ENCODE measurements around the gene PLEKHA3.
"Not testable (repeated sequence)": the region's sequence is repeated elsewhere in the genome, so short reads cannot be mapped to it uniquely, and the experiment has no call there.

Gene PLEKHA3

DNA sequence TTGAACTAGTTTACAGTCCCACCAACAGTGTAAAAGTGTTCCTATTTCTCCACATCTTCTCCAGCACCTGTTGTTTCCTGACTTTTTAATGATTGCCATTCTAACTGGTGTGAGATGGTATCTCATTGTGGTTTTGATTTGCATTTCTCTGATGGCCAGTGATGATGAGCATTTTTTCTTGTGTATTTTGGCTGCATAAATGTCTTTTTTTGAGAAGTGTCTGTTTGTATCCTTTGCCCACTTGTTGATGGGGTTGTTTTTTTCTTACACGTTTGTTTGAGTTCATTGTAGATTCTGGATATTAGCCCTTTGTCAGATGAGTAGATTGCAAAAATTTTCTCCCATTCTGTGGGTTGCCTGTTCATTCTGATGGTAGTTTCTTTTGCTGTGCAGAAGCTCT lies 45.2 kb downstream of the PLEKHA3 start:
- DNase-seq, result not testable (repeated sequence)

DNA sequence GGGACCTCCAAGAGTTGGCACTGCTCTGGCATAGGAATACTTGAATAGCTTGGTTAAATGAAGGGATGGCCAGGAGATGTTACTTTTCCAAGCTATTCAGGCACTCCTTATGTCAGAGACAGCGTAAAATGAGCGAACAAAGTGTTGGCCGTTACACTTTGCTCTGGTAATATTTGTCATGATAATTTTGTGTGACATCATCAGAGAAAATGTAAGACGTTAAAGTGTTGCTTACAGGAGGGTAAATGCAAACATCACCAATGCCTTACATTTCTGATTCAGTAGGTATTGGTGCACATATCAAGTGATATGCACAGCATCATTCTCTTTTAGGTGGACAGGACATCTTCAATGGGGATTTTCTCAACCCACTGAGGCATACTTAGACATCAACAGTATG lies 46.0 kb downstream of the PLEKHA3 start:
- DNase-seq, result no peak

DNA sequence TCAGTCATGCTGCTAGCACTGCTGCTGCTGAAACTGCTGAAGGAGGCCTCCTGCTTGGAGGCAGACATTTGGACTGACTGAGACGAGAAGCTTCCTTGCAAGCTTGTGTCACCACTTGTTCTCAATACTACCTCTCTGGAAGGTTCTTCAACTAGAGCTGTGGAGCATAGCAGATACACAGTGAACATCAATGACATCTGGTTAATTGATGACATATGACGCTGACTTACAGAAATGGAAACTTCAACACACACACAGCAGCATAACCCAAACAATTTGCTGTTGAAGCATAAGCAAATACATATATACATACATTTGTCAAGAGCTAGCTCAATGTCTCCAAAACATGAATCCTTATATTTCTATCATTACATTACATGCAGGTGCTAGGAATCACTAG lies 47.3 kb downstream of the PLEKHA3 start:
- DNase-seq, result no peak

DNA sequence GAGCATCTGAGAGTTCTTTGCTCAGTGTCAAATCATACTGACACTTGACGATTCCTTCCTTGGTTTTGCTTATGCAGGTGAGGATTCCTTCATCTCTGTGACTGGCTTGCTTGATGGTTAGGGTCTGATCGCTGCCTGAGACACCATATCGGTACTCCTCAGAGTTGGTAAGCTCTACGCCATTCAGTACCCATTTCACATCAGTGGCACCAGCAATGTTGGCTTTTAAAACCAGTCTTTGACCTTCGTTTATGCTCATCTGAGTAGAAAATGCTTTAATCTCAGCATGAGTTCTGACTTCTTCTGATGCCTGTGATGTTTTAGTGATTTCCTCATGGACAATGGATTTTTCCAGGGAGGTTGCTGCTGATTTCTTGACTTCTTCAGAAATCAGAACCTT lies 48.4 kb downstream of the PLEKHA3 start:
- no peak for DNase-seq

DNA sequence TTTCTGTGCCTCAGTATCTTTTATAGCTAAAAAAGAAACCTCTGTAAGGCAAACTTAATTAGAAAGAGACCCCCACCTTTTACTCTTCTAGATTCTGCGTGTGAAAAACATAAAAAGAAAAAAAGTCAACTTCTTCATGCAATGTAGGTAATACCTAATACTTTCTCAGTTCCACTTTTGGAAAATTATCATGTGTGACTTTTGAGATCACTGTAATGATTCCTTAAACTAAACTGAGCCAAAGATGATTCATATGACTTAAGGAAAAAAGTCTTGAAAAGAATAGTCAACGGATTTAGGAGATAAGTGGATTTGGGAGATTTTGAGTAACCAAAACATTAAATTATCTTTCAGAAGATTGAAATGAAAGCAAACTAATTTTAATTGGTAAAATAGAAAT lies 48.9 kb downstream of the PLEKHA3 start:
- DNase-seq, result no peak

DNA sequence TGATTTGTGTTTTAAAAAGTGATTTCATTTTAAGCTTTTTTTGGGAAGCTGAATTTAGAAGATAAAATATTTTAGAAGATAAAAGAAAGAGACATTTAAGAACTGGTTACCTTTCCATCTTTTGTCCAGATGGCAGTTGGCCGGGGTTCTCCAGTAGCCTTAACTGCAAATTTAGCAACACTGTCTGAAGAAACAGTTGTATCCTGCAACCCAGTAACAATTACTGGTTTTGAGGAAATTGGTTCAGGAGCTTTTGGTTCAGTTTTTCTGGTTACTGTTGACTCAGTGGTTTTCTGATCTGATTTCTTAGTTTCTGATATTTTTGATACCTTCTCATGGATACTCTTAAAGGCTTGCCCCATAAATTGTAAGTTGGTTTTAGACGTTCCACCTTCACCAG lies 49.9 kb downstream of the PLEKHA3 start:
- DNase-seq, result no peak

DNA sequence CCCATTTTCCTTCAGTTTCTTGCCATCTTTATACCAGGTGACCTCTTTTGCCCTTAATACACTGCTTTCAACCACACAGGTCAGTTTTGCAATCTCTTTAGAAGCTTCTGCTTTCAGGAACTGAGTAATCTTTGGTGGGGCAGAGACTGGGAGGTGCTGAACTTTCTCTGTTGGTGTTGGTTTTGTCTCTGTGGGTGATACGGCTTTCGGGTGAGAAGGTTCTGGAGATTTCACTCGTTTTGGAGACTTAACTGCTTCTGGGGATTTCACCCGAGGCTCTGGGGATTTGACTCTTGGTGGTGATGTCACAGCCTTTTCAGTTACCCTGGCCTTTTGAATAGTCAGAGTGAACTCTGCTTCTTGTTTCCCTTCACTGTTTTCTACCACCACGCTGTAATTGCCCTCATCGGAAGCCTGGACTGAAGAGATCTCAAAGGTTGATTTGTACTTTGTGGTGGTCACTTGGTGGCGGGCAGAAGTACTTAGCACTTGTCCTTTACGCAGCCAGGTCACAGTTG lies 50.4 kb downstream of the PLEKHA3 start:
- no peak for DNase-seq

DNA sequence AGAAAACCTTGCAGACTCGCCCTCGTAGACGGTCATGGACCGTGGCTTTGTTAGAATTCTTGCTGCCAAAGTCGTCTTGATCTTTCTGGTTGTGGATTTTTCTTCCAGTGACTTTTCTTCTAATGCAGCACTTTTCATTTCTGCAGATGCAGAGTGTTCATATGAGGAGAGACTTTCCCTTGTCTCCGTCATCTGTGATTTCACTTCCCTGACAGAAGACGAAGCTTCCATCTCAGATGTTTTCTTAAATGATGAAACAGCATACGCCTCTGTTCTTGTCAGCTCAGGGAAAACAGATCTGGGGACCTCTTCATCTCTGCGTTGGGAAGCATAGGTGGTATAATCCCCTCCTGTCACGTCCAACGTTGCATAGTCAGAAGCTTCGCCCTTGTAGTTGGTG lies 50.9 kb downstream of the PLEKHA3 start:
- no peak for DNase-seq

DNA sequence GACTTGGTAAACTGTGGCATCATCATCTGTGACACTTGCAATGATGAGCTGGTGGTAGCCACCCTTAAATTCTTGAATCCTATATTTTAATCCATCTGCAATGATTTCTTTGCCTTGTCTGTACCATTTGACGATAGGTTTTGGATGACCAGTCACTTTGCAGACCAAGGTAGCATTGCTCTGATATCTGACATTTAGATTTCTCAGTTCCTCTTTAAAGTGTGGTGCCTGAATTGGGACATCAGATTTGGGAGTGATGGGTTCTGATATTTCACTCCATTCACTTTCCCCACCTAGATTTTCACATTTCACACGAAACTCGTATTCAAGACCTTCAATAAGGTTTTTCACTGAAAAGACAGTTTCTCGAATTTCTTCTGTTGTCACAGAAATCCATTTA lies 55.8 kb downstream of the PLEKHA3 start:
- DNase-seq, result no peak

DNA sequence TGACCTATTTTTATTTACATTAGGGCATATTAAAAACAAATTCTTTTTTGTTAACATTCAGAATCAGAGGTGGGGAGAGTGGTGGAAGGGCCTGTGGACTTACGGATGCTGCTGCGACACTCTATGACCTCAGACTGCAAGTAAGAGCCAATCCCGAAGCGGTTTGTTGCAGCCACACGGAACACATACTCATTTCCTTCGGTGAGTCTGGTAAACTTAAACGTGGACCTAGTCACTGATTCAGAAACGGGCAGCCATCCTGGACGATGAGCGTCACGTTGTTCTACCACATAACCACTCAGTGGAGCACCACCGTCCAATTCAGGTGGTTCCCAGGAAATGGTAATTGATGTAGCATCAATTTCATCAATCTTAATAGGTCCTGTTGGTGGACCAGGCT lies 61.9 kb downstream of the PLEKHA3 start:
- no peak for DNase-seq

DNA sequence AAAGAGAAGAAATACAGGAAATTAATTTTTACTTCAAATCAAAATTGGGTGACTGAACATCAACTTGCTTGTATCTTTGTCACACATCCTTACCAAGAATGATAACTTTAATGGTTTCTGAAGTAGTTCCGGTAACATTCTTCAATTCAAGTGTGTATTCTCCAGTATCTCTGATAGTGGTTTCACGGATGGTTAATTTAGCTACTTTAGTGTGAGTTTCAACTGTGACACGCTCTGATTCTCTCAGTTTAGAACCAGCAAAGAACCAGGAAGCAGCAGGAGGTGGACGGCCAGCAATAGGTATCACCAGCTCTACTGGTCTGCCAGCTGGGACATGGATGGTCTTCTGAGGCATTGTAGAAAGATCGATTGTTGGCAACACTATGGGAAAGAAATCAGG lies 62.3 kb downstream of the PLEKHA3 start:
- no peak for DNase-seq

DNA sequence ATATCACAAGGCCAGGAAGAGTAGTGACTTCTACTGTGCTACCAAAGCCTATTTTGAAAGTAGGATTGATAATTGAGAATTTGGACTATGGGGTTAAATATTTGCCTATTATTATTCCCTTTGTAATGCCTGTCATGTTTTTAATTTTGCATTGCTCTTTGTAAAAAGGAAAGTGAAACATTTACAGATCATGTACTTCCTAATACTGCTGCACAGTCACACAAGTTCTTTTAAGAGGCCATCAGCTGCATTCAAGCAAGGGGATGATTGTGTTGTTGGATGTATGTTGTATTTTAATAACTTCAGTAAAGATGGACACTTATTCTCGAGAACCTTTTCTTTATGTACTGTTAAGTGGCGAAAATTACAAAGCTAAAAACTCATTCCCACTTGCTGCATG lies 70.1 kb downstream of the PLEKHA3 start:
- no peak for DNase-seq

DNA sequence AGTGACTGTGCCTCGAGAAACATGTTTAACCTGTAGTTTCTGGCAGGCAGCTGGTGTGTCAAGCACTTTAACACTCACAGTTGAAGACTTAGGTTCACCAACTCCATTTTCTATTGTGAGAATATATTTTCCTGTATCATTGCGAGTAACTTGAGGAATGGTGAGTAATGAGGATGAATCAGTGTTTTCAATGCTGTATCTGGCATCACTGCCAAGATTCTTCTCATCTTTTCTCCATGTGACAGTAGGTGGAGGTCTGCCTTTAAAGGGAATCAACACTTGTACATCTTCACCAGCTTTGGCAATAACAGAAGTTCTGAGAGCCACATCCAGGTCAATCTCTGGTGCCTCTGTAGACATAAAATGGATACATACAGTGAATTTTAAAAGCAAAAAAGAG lies 72.8 kb downstream of the PLEKHA3 start:
- no peak for DNase-seq

All from activated effector memory CD4-positive, alpha-beta T cell treated with Interleukin-2 at 50 U/mL for 16 hours (primary cell).